Liver (tissue), 9 donors: Measurements from ENCODE around the gene KSR1. TPM values are rescaled to one million over a fixed set of nuclear protein-coding genes. Genes with fewer than 3 reads are reported as not detected.
"Not testable (repeated sequence)": the region's sequence is repeated elsewhere in the genome, so short reads cannot be mapped to it uniquely, and the experiment has no call there.

Experiments
- DNase-seq: peaks from one replicate; pipeline ENCODE4 v3.0.0-alpha.2; 2017; ENCODE audit warnings: low spot score
- H3K27ac ChIP-seq, 2 donors: one replicate each; pipeline ENCODE4 v1.7.0; 2013; ENCODE audit warnings: inconsistent platforms in 2 of 2, low read length in 2 of 2, control low read depth in 1 of 2, low read depth in 1 of 2, mild to moderate bottlenecking in 1 of 2
- H3K27me3 ChIP-seq, 4 donors: one replicate each; pipeline versions ENCODE4 v1.6.1 to v1.7.0; 2013; ENCODE audit warnings: low read length in 3 of 4, inconsistent platforms in 1 of 4, mild to moderate bottlenecking in 1 of 4, moderate library complexity in 1 of 4; ENCODE audit not compliant: control insufficient read depth in 4 of 4, insufficient read depth in 4 of 4
- H3K36me3 ChIP-seq, 4 donors: one replicate each; pipeline versions ENCODE4 v1.6.1 to v1.7.0; 2013; ENCODE audit warnings: low read length in 3 of 4, mild to moderate bottlenecking in 3 of 4, low read depth in 1 of 4, moderate library complexity in 1 of 4; ENCODE audit not compliant: control insufficient read depth in 4 of 4, insufficient read depth in 3 of 4
- H3K4me1 ChIP-seq, 4 donors: one replicate each; pipeline versions ENCODE4 v1.6.1 to v1.7.0; 2013; ENCODE audit warnings: low read length in 3 of 4, mild to moderate bottlenecking in 3 of 4, moderate library complexity in 1 of 4; ENCODE audit not compliant: control insufficient read depth in 4 of 4, insufficient read depth in 4 of 4
- H3K4me3 ChIP-seq, 3 donors: one replicate each; pipeline versions ENCODE4 v1.6.1 to v1.7.0; 2013; ENCODE audit warnings: low read length in 3 of 3, control low read depth in 1 of 3, low read depth in 1 of 3, mild to moderate bottlenecking in 1 of 3
- H3K9ac ChIP-seq, 2 donors: one replicate each; pipeline ENCODE4 v1.7.0; 2013; ENCODE audit warnings: low read length in 2 of 2, mild to moderate bottlenecking in 2 of 2, moderate library complexity in 2 of 2, control low read depth in 1 of 2, low read depth in 1 of 2
- H3K9me3 ChIP-seq, 4 donors: one replicate each; pipeline versions ENCODE4 v1.6.1 to v1.7.0; 2013; ENCODE audit warnings: low read length in 3 of 4; ENCODE audit not compliant: control insufficient read depth in 4 of 4
- EGR1 ChIP-seq, 2 donors: IDR thresholded peaks; 2 replicates each; pipeline ENCODE4 v1.6.1; 2016 to 2018; ENCODE audit warnings: antibody characterized with exemption in 2 of 2, low read depth in 2 of 2
- FOXA2 ChIP-seq: IDR thresholded peaks from 2 replicates; pipeline ENCODE4 v1.6.1; 2016; ENCODE audit warnings: antibody characterized with exemption
- GABPA ChIP-seq, 2 donors: IDR thresholded peaks in 1 of 2; conservative IDR thresholded peaks in 1 of 2; 2 replicates each; pipeline ENCODE4 v1.6.1; 2016; ENCODE audit warnings: antibody characterized with exemption in 2 of 2, mild to moderate bottlenecking in 1 of 2, moderate library complexity in 1 of 2
- HNF4A ChIP-seq, 2 donors: conservative IDR thresholded peaks; 2 replicates each; pipeline ENCODE4 v1.6.1; 2016; ENCODE audit warnings: antibody characterized with exemption in 2 of 2, mild to moderate bottlenecking in 2 of 2
- HNF4G ChIP-seq: IDR thresholded peaks from 2 replicates; pipeline ENCODE4 v1.6.1; 2016; ENCODE audit warnings: antibody characterized with exemption
- JUND ChIP-seq, 2 donors: IDR thresholded peaks; 2 replicates each; pipeline ENCODE4 v1.6.1; 2016; ENCODE audit warnings: antibody characterized with exemption in 2 of 2
- NR2F2 ChIP-seq: IDR thresholded peaks from 2 replicates; pipeline ENCODE4 v1.6.1; 2016; ENCODE audit warnings: antibody characterized with exemption
- RAD21 ChIP-seq, 2 donors: IDR thresholded peaks; 2 replicates each; pipeline ENCODE4 v1.6.1; 2016; ENCODE audit warnings: antibody characterized with exemption in 2 of 2, mild to moderate bottlenecking in 2 of 2
- RXRA ChIP-seq, 2 donors: IDR thresholded peaks; 2 replicates each; pipeline ENCODE4 v1.6.1; 2017 to 2018; ENCODE audit warnings: antibody characterized with exemption in 2 of 2, mild to moderate bottlenecking in 1 of 2
- SP1 ChIP-seq: IDR thresholded peaks from 2 replicates; pipeline ENCODE4 v1.6.1; 2018; ENCODE audit warnings: antibody characterized with exemption, mild to moderate bottlenecking
- TAF1 ChIP-seq: conservative IDR thresholded peaks from 2 replicates; pipeline ENCODE4 v1.6.1; 2016; ENCODE audit warnings: antibody characterized with exemption, mild to moderate bottlenecking
- YY1 ChIP-seq: IDR thresholded peaks from 2 replicates; pipeline ENCODE4 v1.6.1; 2016; ENCODE audit warnings: antibody characterized with exemption, mild to moderate bottlenecking
- WGBS: extraction: QIAGEN DNeasy Blood & Tissue Kit; methylation state at CpG from one replicate; pipeline ENCODE4 v1.1.7; 2013; 5-methylcytosine and 5-hydroxymethylcytosine counted together
- polyA plus RNA-seq, 2 donors: library from polyadenylated mRNA; stranded (reverse) in 1 of 2; unstranded in 1 of 2; fragments of 200-250 nt in 1 of 2; fragments of >200 nt in 1 of 2; fragmentation: Nextera tagmentation in 1 of 2; extraction: Ambion mirVana in 1 of 2; gene quantifications; one replicate each; pipeline versions ENCODE4 v1.2.1 to v1.2.3, GENCODE V29; 2013 to 2015
- total RNA-seq, 2 donors: library from RNA; depleted of rRNA; stranded (reverse); fragments of >200 nt; gene quantifications; one replicate each; pipeline ENCODE4 v1.2.3, GENCODE V29; 2014
- TF ChIP-seq, protein P1 (sequence below): fragments of 150-350 bp; IDR thresholded peaks from 2 replicates; pipeline ENCODE4 v1.5.1; 2017; ENCODE audit warnings: improper control_type of control experiment, low read depth, low read length; ENCODE audit not compliant: missing input control
- TF ChIP-seq, protein P2 (sequence below): IDR thresholded peaks from 2 replicates; pipeline ENCODE4 v1.6.1; 2016; ENCODE audit warnings: antibody characterized with exemption
- TF ChIP-seq, protein P3 (sequence below): IDR thresholded peaks from 2 replicates; pipeline ENCODE4 v1.6.1; 2016; ENCODE audit warnings: antibody characterized with exemption
- TF ChIP-seq, protein P4 (sequence below): IDR thresholded peaks from 2 replicates; pipeline ENCODE4 v1.6.1; 2016; ENCODE audit warnings: antibody characterized with exemption, mild to moderate bottlenecking
- TF ChIP-seq, protein P5 (sequence below): IDR thresholded peaks from 2 replicates; pipeline ENCODE4 v1.6.1; 2016; ENCODE audit warnings: antibody characterized with exemption
- donor health status: healthy.
- donor health status: healthy.
- donor health status: healthy.
- donor health status: healthy.
- donor health status: healthy.

Gene KSR1
- total and polyA plus RNA-seq, 4 donors, result 1.2 to 9.0 (median 4.1) TPM

DNA sequence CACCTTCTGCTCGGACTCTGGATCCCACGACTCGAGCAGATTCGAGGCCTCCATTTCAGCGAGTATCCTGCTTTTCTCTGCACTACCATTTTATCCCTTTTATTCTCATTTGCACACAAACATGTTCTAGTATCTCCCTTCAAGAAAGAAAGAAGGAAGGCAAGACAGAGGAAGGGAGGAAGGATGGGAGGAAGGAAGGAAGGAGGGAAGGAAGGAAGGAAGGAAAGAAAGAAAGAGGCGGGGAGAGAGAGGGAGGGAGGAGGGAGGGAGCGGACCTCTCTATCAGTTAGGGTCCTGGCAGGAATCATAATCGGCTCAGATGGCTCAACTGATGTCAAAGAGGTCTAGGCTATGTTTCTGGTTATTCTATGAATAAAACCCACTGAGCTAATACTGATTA is 10.3 kb upstream of the KSR1 start:
- Histone ChIP-seq H3K27ac (no peak overlapping the region), H3K9ac (no peak overlapping the region), H3K27me3 (no peaks in the 10 kb centered on the region), H3K9me3 (no peaks in the 10 kb centered on the region), H3K4me1 (no peaks in the 10 kb centered on the region), H3K36me3 (no peaks in the 10 kb centered on the region), H3K4me3 (no peak overlapping the region)
- TF ChIP-seq NR2F2, result no peak
- TF ChIP-seq, protein P1, sequence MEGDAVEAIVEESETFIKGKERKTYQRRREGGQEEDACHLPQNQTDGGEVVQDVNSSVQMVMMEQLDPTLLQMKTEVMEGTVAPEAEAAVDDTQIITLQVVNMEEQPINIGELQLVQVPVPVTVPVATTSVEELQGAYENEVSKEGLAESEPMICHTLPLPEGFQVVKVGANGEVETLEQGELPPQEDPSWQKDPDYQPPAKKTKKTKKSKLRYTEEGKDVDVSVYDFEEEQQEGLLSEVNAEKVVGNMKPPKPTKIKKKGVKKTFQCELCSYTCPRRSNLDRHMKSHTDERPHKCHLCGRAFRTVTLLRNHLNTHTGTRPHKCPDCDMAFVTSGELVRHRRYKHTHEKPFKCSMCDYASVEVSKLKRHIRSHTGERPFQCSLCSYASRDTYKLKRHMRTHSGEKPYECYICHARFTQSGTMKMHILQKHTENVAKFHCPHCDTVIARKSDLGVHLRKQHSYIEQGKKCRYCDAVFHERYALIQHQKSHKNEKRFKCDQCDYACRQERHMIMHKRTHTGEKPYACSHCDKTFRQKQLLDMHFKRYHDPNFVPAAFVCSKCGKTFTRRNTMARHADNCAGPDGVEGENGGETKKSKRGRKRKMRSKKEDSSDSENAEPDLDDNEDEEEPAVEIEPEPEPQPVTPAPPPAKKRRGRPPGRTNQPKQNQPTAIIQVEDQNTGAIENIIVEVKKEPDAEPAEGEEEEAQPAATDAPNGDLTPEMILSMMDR, result no peak
- no peak for TF ChIP-seq SP1
- no peak for TF ChIP-seq RAD21 (IDR thresholded peaks at IDR 0.05)
- TF ChIP-seq, protein P2, sequence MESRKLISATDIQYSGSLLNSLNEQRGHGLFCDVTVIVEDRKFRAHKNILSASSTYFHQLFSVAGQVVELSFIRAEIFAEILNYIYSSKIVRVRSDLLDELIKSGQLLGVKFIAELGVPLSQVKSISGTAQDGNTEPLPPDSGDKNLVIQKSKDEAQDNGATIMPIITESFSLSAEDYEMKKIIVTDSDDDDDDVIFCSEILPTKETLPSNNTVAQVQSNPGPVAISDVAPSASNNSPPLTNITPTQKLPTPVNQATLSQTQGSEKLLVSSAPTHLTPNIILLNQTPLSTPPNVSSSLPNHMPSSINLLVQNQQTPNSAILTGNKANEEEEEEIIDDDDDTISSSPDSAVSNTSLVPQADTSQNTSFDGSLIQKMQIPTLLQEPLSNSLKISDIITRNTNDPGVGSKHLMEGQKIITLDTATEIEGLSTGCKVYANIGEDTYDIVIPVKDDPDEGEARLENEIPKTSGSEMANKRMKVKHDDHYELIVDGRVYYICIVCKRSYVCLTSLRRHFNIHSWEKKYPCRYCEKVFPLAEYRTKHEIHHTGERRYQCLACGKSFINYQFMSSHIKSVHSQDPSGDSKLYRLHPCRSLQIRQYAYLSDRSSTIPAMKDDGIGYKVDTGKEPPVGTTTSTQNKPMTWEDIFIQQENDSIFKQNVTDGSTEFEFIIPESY, result no peak
- TF ChIP-seq, protein P3, sequence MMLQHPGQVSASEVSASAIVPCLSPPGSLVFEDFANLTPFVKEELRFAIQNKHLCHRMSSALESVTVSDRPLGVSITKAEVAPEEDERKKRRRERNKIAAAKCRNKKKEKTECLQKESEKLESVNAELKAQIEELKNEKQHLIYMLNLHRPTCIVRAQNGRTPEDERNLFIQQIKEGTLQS, result no peak
- no peak for TF ChIP-seq RXRA (IDR thresholded peaks at IDR 0.05)
- no peak for TF ChIP-seq YY1
- no peak for TF ChIP-seq GABPA (IDR thresholded peaks at IDR 0.05 in 1 of 2, conservative IDR thresholded peaks at IDR 0.05 in 1 of 2)
- DNase-seq, result no peak
- 88% methylated on average over 8 of the region's 8 CpGs for WGBS

DNA sequence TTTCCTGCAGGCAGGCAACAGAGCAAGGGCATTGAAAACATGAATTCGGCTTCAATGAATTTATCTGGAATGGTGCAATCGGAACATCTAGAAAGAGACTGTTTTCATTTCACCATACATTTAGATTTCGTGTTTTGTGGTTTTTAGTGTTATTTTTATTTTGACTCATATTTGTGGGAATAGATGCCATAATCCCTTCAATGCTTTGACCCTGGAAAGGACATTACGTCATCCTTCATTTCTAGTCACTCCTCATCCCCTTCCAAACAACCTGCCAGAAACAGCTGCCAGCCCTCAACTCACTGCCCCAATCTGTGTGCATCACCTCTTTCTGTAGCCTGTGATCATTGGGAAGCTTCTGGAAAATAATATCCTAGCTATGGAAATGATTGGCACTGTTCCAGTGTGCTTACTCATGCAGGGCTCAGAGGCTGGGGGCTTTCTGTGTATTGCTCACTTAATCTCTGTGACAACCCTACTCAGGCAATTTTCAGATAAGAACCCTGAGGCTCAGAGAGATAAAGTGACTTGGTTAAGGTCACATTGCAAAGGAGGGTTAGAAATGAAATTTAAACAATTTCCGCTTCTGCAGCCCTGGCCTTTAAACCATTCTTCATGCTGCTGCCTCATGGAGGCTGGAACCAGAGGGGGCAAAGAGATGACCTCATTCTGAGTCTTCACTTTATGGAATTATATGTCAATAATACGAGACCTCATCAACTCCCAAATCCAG is 9.5 kb upstream of the KSR1 start:
- H3K4me3 ChIP-seq, result no peak overlapping the region
- TF ChIP-seq HNF4A (conservative IDR thresholded peaks at IDR 0.05) (no peak), TAF1 (no peak), HNF4G (no peak), GABPA (IDR thresholded peaks at IDR 0.05 in 1 of 2, conservative IDR thresholded peaks at IDR 0.05 in 1 of 2) (no peak), EGR1 (IDR thresholded peaks at IDR 0.05; ENCODE audit: low read depth in 2 of 2) (no peak), JUND (IDR thresholded peaks at IDR 0.05) (no peak), FOXA2 (no peak), YY1 (no peak)
- TF ChIP-seq, protein P2, result no peak
- TF ChIP-seq, protein P3, result no peak
- TF ChIP-seq, protein P4, sequence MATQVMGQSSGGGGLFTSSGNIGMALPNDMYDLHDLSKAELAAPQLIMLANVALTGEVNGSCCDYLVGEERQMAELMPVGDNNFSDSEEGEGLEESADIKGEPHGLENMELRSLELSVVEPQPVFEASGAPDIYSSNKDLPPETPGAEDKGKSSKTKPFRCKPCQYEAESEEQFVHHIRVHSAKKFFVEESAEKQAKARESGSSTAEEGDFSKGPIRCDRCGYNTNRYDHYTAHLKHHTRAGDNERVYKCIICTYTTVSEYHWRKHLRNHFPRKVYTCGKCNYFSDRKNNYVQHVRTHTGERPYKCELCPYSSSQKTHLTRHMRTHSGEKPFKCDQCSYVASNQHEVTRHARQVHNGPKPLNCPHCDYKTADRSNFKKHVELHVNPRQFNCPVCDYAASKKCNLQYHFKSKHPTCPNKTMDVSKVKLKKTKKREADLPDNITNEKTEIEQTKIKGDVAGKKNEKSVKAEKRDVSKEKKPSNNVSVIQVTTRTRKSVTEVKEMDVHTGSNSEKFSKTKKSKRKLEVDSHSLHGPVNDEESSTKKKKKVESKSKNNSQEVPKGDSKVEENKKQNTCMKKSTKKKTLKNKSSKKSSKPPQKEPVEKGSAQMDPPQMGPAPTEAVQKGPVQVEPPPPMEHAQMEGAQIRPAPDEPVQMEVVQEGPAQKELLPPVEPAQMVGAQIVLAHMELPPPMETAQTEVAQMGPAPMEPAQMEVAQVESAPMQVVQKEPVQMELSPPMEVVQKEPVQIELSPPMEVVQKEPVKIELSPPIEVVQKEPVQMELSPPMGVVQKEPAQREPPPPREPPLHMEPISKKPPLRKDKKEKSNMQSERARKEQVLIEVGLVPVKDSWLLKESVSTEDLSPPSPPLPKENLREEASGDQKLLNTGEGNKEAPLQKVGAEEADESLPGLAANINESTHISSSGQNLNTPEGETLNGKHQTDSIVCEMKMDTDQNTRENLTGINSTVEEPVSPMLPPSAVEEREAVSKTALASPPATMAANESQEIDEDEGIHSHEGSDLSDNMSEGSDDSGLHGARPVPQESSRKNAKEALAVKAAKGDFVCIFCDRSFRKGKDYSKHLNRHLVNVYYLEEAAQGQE, result no peak
- TF ChIP-seq, protein P5, sequence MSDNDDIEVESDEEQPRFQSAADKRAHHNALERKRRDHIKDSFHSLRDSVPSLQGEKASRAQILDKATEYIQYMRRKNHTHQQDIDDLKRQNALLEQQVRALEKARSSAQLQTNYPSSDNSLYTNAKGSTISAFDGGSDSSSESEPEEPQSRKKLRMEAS, result no peak
- no peak overlapping the region for H3K9ac ChIP-seq
- 86% methylated on average over 6 of the region's 6 CpGs for WGBS
- H3K36me3 ChIP-seq, result no peaks in the 10 kb centered on the region
- DNase-seq, result no peak
- no peaks in the 10 kb centered on the region for H3K4me1 ChIP-seq
- no peak overlapping the region for H3K27ac ChIP-seq
- H3K9me3 ChIP-seq, result no peaks in the 10 kb centered on the region
- no peaks in the 10 kb centered on the region for H3K27me3 ChIP-seq

DNA sequence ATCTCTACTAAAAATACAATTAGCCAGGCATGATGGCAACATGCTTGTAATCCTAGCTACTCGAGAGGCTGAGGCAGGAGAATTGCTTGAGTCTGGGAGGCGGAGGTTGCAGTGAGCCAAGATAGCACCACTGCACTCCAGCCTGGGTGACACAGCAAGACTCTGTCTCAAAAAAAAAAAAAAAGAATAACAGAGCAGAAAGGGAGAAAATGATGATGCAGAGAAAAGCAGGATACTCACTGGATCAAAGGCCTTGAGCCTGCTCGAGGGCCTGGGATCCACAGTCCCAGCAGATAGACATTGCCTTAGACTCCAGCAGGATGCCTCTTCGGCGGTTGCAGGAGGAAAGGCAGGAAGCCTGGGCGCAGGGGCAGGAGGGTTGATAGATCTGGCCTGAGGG is 7.7 kb upstream of the KSR1 start:
- not testable (repeated sequence) for H3K36me3 ChIP-seq, H3K27me3 ChIP-seq, H3K9ac ChIP-seq, H3K9me3 ChIP-seq, H3K4me1 ChIP-seq, H3K27ac ChIP-seq, H3K4me3 ChIP-seq, DNase-seq
- 85% methylated on average over 6 of the region's 6 CpGs for WGBS
